Loucy (cell line): ENCODE results near the gene COL25A1.

Source experiments
- H2AFZ ChIP-seq: fragments of 200-600 bp; sonication (generic); 2 replicates; pipeline ENCODE4 v1.6.0; 2016; ENCODE audit warnings: antibody characterized with exemption, mild to moderate bottlenecking, low read length, moderate library complexity
- H3F3A ChIP-seq: fragments of 200-600 bp; 2 replicates; pipeline ENCODE4 v1.6.0; 2016; ENCODE audit warnings: antibody characterized with exemption, low read depth, mild to moderate bottlenecking
- H3K27me3 ChIP-seq: fragments of 200-600 bp; sonication (generic); 2 replicates; pipeline ENCODE4 v1.6.1; 2014; ENCODE audit warnings: low read length, mild to moderate bottlenecking; ENCODE audit not compliant: insufficient read depth, poor library complexity, severe bottlenecking
- H3K36me3 ChIP-seq: fragments of 200-600 bp; sonication (generic); 2 replicates; pipeline ENCODE4 v1.6.1; 2016; ENCODE audit warnings: low read length; ENCODE audit not compliant: insufficient read depth
- H3K4me1 ChIP-seq: fragments of 200-600 bp; sonication (generic); 2 replicates; pipeline ENCODE4 v1.5.1; 2014; ENCODE audit warnings: low read length, mild to moderate bottlenecking; ENCODE audit not compliant: insufficient read depth, poor library complexity, severe bottlenecking
- H3K4me2 ChIP-seq: fragments of 200-600 bp; sonication (generic); 2 replicates; pipeline ENCODE4 v1.6.0; 2014; ENCODE audit warnings: antibody characterized with exemption, low read length, low read depth, mild to moderate bottlenecking; ENCODE audit not compliant: poor library complexity, severe bottlenecking
- H3K4me3 ChIP-seq: fragments of 200-600 bp; sonication (generic); 2 replicates; pipeline ENCODE4 v1.5.1; 2014; ENCODE audit warnings: low read length, mild to moderate bottlenecking, mixed read lengths; ENCODE audit not compliant: poor library complexity, severe bottlenecking
- H3K79me2 ChIP-seq: fragments of 200-600 bp; sonication (generic); 2 replicates; pipeline ENCODE4 v1.6.1; 2014; ENCODE audit warnings: low read length; ENCODE audit not compliant: insufficient read depth
- H3K9ac ChIP-seq: fragments of 200-600 bp; sonication (generic); 2 replicates; pipeline ENCODE4 v1.6.0; 2014; ENCODE audit warnings: mild to moderate bottlenecking, low read depth, low read length, moderate library complexity; ENCODE audit not compliant: poor library complexity, severe bottlenecking
- H3K9me2 ChIP-seq: fragments of 200-600 bp; sonication (generic); replicated peaks from 2 replicates; pipeline ENCODE4 v1.6.1; 2016; ENCODE audit warnings: low read depth, low read length, mixed read lengths
- H3K9me3 ChIP-seq: fragments of 200-600 bp; sonication (generic); 2 replicates; pipeline ENCODE4 v1.6.1; 2014; ENCODE audit warnings: mild to moderate bottlenecking, antibody characterized with exemption, low read length, low read depth; ENCODE audit not compliant: insufficient read depth
- H4K20me1 ChIP-seq: fragments of 200-600 bp; sonication (generic); 2 replicates; pipeline ENCODE4 v1.6.0; 2014; ENCODE audit warnings: antibody characterized with exemption, low read length, mild to moderate bottlenecking; ENCODE audit not compliant: insufficient read depth, poor library complexity, severe bottlenecking
- CTCF ChIP-seq: fragments of 200-600 bp; sonication (generic); conservative IDR thresholded peaks from 2 replicates; pipeline ENCODE4 v1.5.1; 2014; ENCODE audit warnings: mild to moderate bottlenecking, antibody characterized with exemption, low read length
- EZH2phosphoT487 ChIP-seq: fragments of 200-600 bp; IDR thresholded peaks from 2 replicates; pipeline ENCODE4 v1.6.1; 2018; ENCODE audit warnings: antibody characterized with exemption, mild to moderate bottlenecking, moderate library complexity, borderline replicate concordance

COL25A1 gene

GRCh38 chr4:109302361-109303139 is at the start of gene COL25A1:
Gene COL25A1 (minus strand): TSS chr4:109302658.
- Histone ChIP-seq H4K20me1 (no peaks in the 10 kb centered on the region), H3K9ac (peak within 1 kb of the TSS; percentile 51), H3F3A (0 out of 2 replicates have a peak, but pooled peaks cover 3% of the 10 kb centered on the region), H3K9me2 (no peaks in the 10 kb centered on the region), H3K4me2 (peak within 1 kb of the TSS; percentile 94), H3K79me2 (no peaks in the 10 kb centered on the region), H3K9me3 (no peaks in the 10 kb centered on the region), H3K4me1 (peaks cover 12% of the 10 kb centered on the region), H3K4me3 (peak within 1 kb of the TSS; percentile 71), H2AFZ (peak within 1 kb of the TSS; percentile 59), H3K36me3 (no peaks in the 10 kb centered on the region), H3K27me3 (peaks cover 41% of the 10 kb centered on the region)
- TF ChIP-seq CTCF (no peak), EZH2phosphoT487 (no peak)

GRCh38 chr4:109350121-109350520 is 47.7 kb upstream of the COL25A1 start:
- Histone ChIP-seq H3K36me3 (no peaks in the 10 kb centered on the region), H3K9ac (no peak overlapping the region), H3K9me2 (no peaks in the 10 kb centered on the region), H3K27me3 (peaks cover 68% of the 10 kb centered on the region), H3K4me2 (no peak overlapping the region), H3K4me1 (no peaks in the 10 kb centered on the region), H3K79me2 (no peaks in the 10 kb centered on the region), H3K9me3 (no peaks in the 10 kb centered on the region), H3K4me3 (no peak overlapping the region), H4K20me1 (no peaks in the 10 kb centered on the region), H2AFZ (no peak overlapping the region), H3F3A (no peaks in the 10 kb centered on the region)
- TF ChIP-seq CTCF, result no peak
- no peak for TF ChIP-seq EZH2phosphoT487

GRCh38 chr4:109334129-109335105 is 32.0 kb upstream of the COL25A1 start:
- Histone ChIP-seq H3K36me3 (no peaks in the 10 kb centered on the region), H3K27me3 (no peaks in the 10 kb centered on the region), H2AFZ (no peak overlapping the region), H3K9me3 (no peaks in the 10 kb centered on the region), H3K4me2 (peak overlapping the region; percentile 23), H3K4me3 (no peak overlapping the region), H3K4me1 (peaks cover 9% of the 10 kb centered on the region), H3K9ac (no peak overlapping the region), H3K9me2 (no peaks in the 10 kb centered on the region), H4K20me1 (no peaks in the 10 kb centered on the region), H3K79me2 (no peaks in the 10 kb centered on the region), H3F3A (no peaks in the 10 kb centered on the region)
- TF ChIP-seq EZH2phosphoT487, result no peak
